Stimulated activated memory B cell treated with anti-CD40 and anti-IgM and Interleukin-4, amounts not matched to agents 10 μg/mL and 1 μg/mL and 100 μg/mL, for 72 hours (primary cell): ENCODE measurements around the gene FGR.
A peak's percentile ranks its signal among the peaks of the same experiment; 100 is the strongest.
"Not testable (repeated sequence)": the region's sequence is repeated elsewhere in the genome, so short reads cannot be mapped to it uniquely, and the experiment has no call there.

Experiments
- ATAC-seq: fragments of 150-1000 bp; cut with Tn5 transposase; 2 replicates; pipeline ENCODE4 v1.10.0; 2021
- H3K27ac Mint-ChIP-seq: one replicate; pipeline ENCODE4 v1.8.0; 2022; ENCODE audit warnings: mild to moderate bottlenecking, mixed read lengths
- H3K27me3 Mint-ChIP-seq: one replicate; pipeline ENCODE4 v1.8.0; 2022; ENCODE audit warnings: mixed read lengths
- H3K36me3 Mint-ChIP-seq: one replicate; pipeline ENCODE4 v1.8.0; 2022; ENCODE audit warnings: mixed read lengths
- H3K4me1 Mint-ChIP-seq: one replicate; pipeline ENCODE4 v1.8.0; 2022; ENCODE audit warnings: mixed read lengths
- H3K4me3 Mint-ChIP-seq: one replicate; pipeline ENCODE4 v1.8.0; 2022; ENCODE audit warnings: mild to moderate bottlenecking, moderate library complexity, mixed read lengths
- H3K9me3 Mint-ChIP-seq: one replicate; pipeline ENCODE4 v1.8.0; 2022; ENCODE audit warnings: mixed read lengths

Gene FGR

GRCh38 chr1:27649306-27649635 lies 14.3 kb upstream of the FGR start:
- Mint-ChIP-seq H3K27me3 (no peaks in the 10 kb centered on the region), H3K36me3 (no peaks in the 10 kb centered on the region), H3K4me1 (peaks cover 21% of the 10 kb centered on the region), H3K9me3 (no peaks in the 10 kb centered on the region), H3K27ac (peak overlapping the region; percentile 30), H3K4me3 (no peak overlapping the region)
- no peak for ATAC-seq

- peaks cover 27% of the 10 kb centered on the region for H3K4me1 Mint-ChIP-seq
- H3K27ac Mint-ChIP-seq = peak overlapping the region; percentile 30
- no peak overlapping the region for H3K4me3 Mint-ChIP-seq
- H3K9me3 Mint-ChIP-seq = no peaks in the 10 kb centered on the region
- no peaks in the 10 kb centered on the region for H3K27me3 Mint-ChIP-seq
- H3K36me3 Mint-ChIP-seq = no peaks in the 10 kb centered on the region
- no peak for ATAC-seq
Observed at GRCh38 chr1:27648602-27649305, 13.8 kb upstream of the FGR start.

GRCh38 chr1:27647328-27647727 lies 12.3 kb upstream of the FGR start:
- Mint-ChIP-seq H3K27ac (no peak overlapping the region), H3K36me3 (no peaks in the 10 kb centered on the region), H3K4me1 (peaks cover 25% of the 10 kb centered on the region), H3K27me3 (no peaks in the 10 kb centered on the region), H3K4me3 (no peak overlapping the region), H3K9me3 (no peaks in the 10 kb centered on the region)
- ATAC-seq = no peak

GRCh38 chr1:27646676-27647075 lies 11.7 kb upstream of the FGR start:
- Mint-ChIP-seq H3K4me1 (peaks cover 25% of the 10 kb centered on the region), H3K27me3 (no peaks in the 10 kb centered on the region), H3K36me3 (no peaks in the 10 kb centered on the region), H3K27ac (peak overlapping the region; percentile 38), H3K4me3 (no peak overlapping the region), H3K9me3 (no peaks in the 10 kb centered on the region)
- no peak for ATAC-seq

GRCh38 chr1:27645071-27645415 lies 10.1 kb upstream of the FGR start:
- no peak overlapping the region for H3K4me3 Mint-ChIP-seq
- no peaks in the 10 kb centered on the region for H3K9me3 Mint-ChIP-seq
- no peaks in the 10 kb centered on the region for H3K27me3 Mint-ChIP-seq
- H3K36me3 Mint-ChIP-seq = no peaks in the 10 kb centered on the region
- ATAC-seq = no peak
- no peak overlapping the region for H3K27ac Mint-ChIP-seq
- H3K4me1 Mint-ChIP-seq = peaks cover 14% of the 10 kb centered on the region

- no peak for ATAC-seq
- Mint-ChIP-seq H3K4me3 (no peak overlapping the region), H3K36me3 (no peaks in the 10 kb centered on the region)
Observed at GRCh38 chr1:27644369-27645070, 9.5 kb upstream of the FGR start.

GRCh38 chr1:27643600-27644368 lies 8.8 kb upstream of the FGR start:
- no peaks in the 10 kb centered on the region for H3K36me3 Mint-ChIP-seq
- no peaks in the 10 kb centered on the region for H3K9me3 Mint-ChIP-seq
- peaks cover 12% of the 10 kb centered on the region for H3K4me1 Mint-ChIP-seq
- H3K27me3 Mint-ChIP-seq = no peaks in the 10 kb centered on the region
- peak; percentile 90 for ATAC-seq
- no peak overlapping the region for H3K4me3 Mint-ChIP-seq
- H3K27ac Mint-ChIP-seq = no peak overlapping the region

More at GRCh38 chr1:27644369-27645070, 9.5 kb upstream of the FGR start:
- no peak overlapping the region for H3K27ac Mint-ChIP-seq
- no peaks in the 10 kb centered on the region for H3K9me3 Mint-ChIP-seq
- no peaks in the 10 kb centered on the region for H3K27me3 Mint-ChIP-seq
- H3K4me1 Mint-ChIP-seq = peaks cover 12% of the 10 kb centered on the region

GRCh38 chr1:27640514-27640913 lies 5.5 kb upstream of the FGR start:
- Mint-ChIP-seq H3K27ac (peak overlapping the region; percentile 5), H3K4me1 (peaks cover 33% of the 10 kb centered on the region)
- ATAC-seq, H3K9me3 Mint-ChIP-seq, H3K36me3 Mint-ChIP-seq, H3K27me3 Mint-ChIP-seq, H3K4me3 Mint-ChIP-seq: not testable (repeated sequence)

GRCh38 chr1:27638805-27639204 lies 3.8 kb upstream of the FGR start:
- Mint-ChIP-seq H3K27ac (peak overlapping the region; percentile 5), H3K36me3 (no peaks in the 10 kb centered on the region), H3K4me3 (no peak overlapping the region), H3K9me3 (no peaks in the 10 kb centered on the region), H3K4me1 (peaks cover 39% of the 10 kb centered on the region), H3K27me3 (no peaks in the 10 kb centered on the region)
- no peak for ATAC-seq

GRCh38 chr1:27638047-27638734 lies 3.2 kb upstream of the FGR start:
- Mint-ChIP-seq H3K4me1 (peaks cover 39% of the 10 kb centered on the region), H3K9me3 (no peaks in the 10 kb centered on the region), H3K27ac (peak overlapping the region; percentile 5), H3K36me3 (no peaks in the 10 kb centered on the region), H3K27me3 (no peaks in the 10 kb centered on the region), H3K4me3 (no peak overlapping the region)
- ATAC-seq = no peak

GRCh38 chr1:27635396-27636142 lies 584 bp upstream of the FGR start:
- peak overlapping the region; percentile 85 for H3K27ac Mint-ChIP-seq
- peaks cover 65% of the 10 kb centered on the region for H3K4me1 Mint-ChIP-seq
- H3K4me3 Mint-ChIP-seq = peak overlapping the region; percentile 59

GRCh38 chr1:27634177-27634984 lies 604 bp downstream of the FGR start:
- peak overlapping the region; percentile 81 for H3K4me3 Mint-ChIP-seq
- no peaks in the 10 kb centered on the region for H3K9me3 Mint-ChIP-seq
- H3K4me1 Mint-ChIP-seq = peaks cover 73% of the 10 kb centered on the region
- ATAC-seq = no peak
- peak overlapping the region; percentile 85 for H3K27ac Mint-ChIP-seq
- H3K36me3 Mint-ChIP-seq = no peaks in the 10 kb centered on the region
- no peaks in the 10 kb centered on the region for H3K27me3 Mint-ChIP-seq

More at GRCh38 chr1:27635396-27636142, 584 bp upstream of the FGR start:
- no peak for ATAC-seq
- H3K9me3 Mint-ChIP-seq = no peaks in the 10 kb centered on the region
- H3K27me3 Mint-ChIP-seq = no peaks in the 10 kb centered on the region
- H3K36me3 Mint-ChIP-seq = no peaks in the 10 kb centered on the region

- Mint-ChIP-seq H3K27me3 (no peaks in the 10 kb centered on the region), H3K9me3 (no peaks in the 10 kb centered on the region), H3K4me1 (peaks cover 80% of the 10 kb centered on the region), H3K4me3 (peak overlapping the region; percentile 44), H3K27ac (peak overlapping the region; percentile 88), H3K36me3 (no peaks in the 10 kb centered on the region)
- no peak for ATAC-seq
Observed at GRCh38 chr1:27633640-27634176, 1.3 kb downstream of the FGR start.

- Mint-ChIP-seq H3K4me1 (peaks cover 84% of the 10 kb centered on the region), H3K27ac (peak overlapping the region; percentile 88), H3K27me3 (no peaks in the 10 kb centered on the region), H3K36me3 (no peaks in the 10 kb centered on the region), H3K4me3 (peak overlapping the region; percentile 44), H3K9me3 (no peaks in the 10 kb centered on the region)
- ATAC-seq = no peak
Observed at GRCh38 chr1:27633298-27633610, 1.7 kb downstream of the FGR start.
